HTR-8/SVneo (cell line): ENCODE measurements around the gene EML3.
A peak's percentile ranks its signal among the peaks of the same experiment; 100 is the strongest.
"Not testable (repeated sequence)": the region's sequence is repeated elsewhere in the genome, so short reads cannot be mapped to it uniquely, and the experiment has no call there.

ENCODE experiments used
- DNase-seq: peaks from one replicate; pipeline ENCODE4 v3.0.0; 2011; ENCODE audit warnings: low spot score, mixed read lengths; ENCODE audit not compliant: insufficient read length
- FAIRE-seq: peaks from 2 replicates; lab custom pipeline; 2011; peaks lifted over from hg19 to GRCh38; lab: Jason Lieb, UNC

EML3 gene

DNA sequence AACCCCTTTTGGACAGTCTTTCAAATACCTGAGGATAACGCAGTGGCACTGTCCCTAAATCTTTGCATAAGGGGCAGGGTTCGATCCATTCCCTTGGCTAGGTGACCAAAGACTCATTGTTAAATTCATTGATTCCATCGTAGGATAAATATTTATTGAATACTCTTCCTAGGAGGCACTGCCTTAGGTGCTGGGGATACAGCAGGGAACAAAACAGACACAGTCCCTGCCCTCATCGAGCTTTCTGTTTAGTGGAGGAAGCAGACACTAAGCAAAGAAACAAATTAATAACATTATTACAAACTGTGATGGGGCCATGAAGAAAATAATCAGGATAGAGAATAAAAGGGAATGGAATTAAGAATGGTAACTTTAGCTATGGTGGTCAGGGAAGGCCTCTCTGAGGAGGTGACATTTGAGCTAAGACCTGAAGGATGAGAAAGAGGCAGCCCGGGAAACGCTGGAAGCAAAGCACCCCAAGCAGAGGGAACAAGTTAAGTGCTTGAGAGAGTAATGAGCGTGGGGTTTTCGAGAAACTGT lies 8.5 kb upstream of the EML3 start:
- DNase-seq = no peak
- FAIRE-seq = no peak

DNA sequence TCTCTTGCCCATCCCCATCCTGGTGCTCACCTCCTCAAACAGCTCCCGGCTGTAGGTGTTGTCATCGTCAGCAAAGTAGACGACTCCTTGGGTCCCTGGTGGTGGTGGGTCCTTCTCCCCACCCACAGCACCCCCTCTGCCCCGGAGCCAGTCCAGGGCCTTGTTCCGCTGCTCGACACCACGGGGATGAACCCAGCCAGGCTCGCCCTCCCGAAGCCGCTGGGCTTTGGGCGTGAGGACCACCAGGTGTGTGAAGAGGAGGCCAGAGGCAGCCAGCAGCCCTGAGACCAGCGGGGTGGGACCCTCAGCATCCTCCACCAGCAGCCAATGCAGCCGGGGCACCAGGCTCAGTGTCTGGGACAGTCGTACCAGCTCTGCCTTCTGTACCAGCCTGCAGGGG lies 4.4 kb upstream of the EML3 start:
- DNase-seq, FAIRE-seq: not testable (repeated sequence)

DNA sequence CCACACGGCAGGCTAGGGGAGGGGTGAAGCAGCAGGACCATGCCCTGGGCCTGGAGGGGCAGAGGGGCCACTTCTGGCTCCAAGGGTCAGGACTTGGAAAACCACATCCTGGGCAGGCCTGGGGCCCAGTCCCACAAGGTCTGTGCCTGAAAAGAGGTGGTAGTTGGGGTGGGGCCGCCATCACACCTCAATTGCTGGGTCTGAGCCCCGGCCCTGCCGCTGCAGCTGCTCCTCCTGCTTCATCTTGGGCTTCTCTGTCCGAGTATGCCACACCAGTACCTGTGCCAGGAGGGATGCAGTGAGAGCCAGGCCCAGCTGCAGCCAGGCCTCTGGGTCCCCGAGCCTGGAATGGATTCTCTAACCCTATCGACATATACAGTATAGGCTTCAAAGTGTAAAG lies 2.9 kb upstream of the EML3 start:
- DNase-seq = no peak
- FAIRE-seq = no peak

GRCh38 chr11:62614275-62614674 lies 1.7 kb upstream of the EML3 start:
- no peak for DNase-seq
- no peak for FAIRE-seq

GRCh38 chr11:62613291-62613778 lies 760 bp upstream of the EML3 start:
- DNase-seq = no peak
- no peak for FAIRE-seq

DNA sequence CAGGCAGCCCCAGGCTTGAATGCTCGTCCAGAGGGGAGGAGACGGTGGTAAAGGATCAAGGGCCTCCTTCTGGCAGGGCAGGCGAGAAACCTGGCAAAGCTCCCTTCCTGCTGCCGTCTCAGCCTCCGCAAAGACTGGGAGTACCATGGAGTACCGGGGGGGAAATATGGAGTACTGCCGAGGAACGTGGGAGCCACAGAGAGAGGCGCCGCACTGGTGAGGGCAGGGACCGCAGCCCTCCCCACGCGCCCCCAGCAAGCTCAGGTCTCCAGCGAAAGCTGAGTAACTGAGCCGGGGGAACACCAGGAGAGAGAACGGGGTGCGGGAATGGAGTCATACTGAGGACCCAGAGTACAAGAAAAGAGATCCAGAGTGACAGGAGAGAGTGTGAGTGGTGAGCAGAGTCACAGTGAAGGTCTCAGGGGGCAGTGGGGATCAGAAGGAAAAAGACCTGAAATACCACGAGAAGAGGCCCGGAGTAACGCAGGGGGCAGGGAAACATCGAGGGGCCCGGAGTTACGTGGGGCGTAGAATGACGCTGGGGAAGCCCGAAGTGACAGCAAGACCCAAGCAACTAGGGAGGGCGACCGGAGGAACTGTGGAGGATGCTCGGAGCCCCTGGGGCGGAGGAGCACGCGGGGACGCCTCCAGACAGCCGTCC lies 740 bp downstream of the EML3 start:
- FAIRE-seq = no peak
- DNase-seq = no peak

DNA sequence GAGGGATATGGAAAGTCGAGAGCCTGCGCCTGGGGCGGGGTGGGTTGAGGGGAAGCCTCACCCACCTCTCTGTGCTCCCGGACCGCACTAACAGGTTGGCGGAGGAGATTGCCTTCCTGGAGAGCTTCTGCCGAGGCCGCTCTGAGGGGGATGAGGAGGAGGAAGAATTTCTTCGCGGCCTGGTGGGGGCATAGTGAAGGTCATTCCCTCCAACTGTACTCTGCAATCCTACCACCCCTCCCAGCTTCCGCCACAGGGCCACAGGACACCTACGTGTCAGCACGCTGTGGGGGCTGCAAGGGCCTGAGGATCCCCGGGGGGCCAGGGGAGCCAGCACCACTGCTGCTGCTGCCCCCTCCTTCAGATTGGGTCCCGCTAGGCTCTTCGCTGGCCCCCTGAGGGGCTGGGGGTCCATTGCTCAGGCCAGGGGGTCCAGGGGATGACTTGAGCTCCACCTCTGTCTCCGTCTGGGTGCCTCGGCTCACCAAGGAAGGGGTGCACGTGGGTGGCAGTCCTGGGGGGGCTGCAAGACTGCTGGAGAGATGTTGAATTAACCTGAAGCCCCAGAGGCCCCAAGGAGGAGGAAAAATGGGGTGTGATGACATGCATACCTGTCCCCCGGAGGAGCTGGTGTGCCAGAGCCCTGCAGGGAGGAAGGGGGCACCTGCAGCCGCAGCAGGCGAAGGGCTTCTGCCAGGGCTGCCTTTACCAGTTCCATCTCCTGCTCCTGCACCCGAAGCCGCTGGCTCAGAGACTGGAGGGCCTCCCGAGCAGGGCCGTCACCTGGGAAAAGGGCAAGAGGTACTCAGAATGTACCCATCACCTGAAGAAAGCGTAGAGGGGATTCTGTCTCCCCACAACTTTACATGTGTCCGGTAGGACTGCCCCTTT lies 1.5 kb downstream of the EML3 start:
- no peak for FAIRE-seq
- no peak for DNase-seq

- FAIRE-seq = no peak
- no peak for DNase-seq
Measured at GRCh38 chr11:62610403-62610802, 2.2 kb downstream of the EML3 start.

DNA sequence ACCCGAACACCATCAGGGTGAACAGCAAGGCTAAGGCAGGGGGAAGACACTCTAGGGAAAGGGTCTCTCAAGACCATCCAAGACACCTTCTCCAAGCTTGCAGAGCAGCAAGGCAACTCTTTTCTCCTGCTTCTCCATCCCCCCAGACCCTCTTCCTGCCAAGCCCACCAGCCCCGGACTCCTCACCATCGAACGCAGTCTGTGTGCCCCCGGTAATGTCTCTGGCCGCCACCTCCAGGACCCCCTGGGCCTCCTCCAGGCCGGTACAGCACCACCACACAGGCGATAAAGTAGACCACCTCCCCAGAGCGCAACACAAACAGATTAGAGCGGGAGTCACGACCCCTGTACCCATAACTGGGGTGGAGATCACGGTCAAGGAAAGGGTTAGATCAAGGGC lies 3.8 kb downstream of the EML3 start:
- no peak for FAIRE-seq
- DNase-seq = no peak

DNA sequence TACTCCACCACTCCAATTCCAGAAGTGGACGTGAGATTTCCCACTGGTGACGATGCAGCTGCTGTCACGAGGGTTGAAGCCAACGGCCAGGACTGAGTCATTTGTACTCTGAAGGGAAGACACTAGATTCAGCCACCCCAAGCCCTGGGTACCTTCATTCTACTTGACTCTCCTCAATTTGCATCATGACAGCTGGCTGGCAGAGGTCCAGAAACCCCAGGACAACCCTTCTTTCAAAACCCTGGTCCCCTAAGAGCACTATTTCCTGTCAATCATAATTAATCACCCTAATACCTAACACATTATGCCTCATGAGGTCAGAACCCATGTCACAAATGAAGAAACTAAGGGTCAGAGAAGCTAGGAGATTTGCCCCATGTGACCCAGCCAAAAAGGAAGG lies 4.9 kb downstream of the EML3 start:
- DNase-seq (no peak), FAIRE-seq (no peak)

GRCh38 chr11:62605902-62606301 lies 6.7 kb downstream of the EML3 start:
- DNase-seq (no peak), FAIRE-seq (no peak)

- DNase-seq (no peak), FAIRE-seq (no peak)
Measured at GRCh38 chr11:62605467-62605866, 7.1 kb downstream of the EML3 start.

GRCh38 chr11:62604460-62605120 lies 8.0 kb downstream of the EML3 start:
- FAIRE-seq (no peak), DNase-seq (no peak)

GRCh38 chr11:62603776-62604299 lies 8.7 kb downstream of the EML3 start:
- DNase-seq = no peak
- FAIRE-seq = no peak

- FAIRE-seq = no peak
Measured at GRCh38 chr11:62603072-62603408, 9.5 kb downstream of the EML3 start.

DNA sequence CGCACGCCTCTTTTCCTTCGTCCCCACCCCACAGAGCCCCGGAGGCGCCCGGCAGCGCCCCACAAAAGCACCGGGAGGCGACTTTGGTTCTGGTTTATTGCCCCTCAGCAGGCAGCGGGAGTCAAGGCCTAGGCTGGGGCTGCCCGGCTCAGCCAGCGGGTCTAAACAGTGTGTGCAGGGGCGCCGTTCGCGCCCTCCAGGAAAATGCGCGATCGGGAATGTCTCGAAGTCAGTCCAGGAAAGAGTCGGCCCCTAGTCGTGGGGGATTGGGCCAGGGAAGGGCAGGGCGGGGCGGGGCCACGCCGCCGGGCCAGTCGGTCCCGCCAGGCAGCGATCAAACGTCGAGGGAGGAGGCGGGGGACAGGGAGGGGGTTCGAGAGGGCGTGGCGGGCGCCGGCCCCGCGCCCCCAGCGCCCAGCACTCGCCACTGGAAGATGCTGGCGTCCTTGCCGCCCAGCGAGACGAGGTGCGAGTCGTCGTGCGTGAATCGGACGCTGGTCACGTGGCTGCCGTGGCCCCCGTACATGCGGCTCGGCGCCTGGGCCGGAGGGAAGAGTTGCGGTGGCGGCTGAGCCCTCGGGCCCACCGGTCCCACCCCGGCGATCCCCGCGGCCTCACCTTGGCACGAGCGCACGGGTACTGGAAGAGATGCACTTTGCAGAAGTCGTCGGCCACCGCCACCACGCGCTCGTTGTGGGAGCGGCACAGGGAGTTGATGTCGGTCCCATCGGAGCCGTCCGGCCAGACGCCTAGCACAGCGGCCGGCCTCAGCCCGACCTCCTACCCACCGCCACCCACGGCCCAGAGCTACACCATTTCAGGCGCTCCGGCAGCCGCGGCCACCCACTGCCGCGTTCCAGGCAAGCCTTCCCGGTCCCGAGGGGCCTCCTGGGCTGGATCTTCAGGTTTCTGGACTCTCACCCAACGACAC lies 10.2 kb downstream of the EML3 start:
- DNase-seq (no peak), FAIRE-seq (no peak)

More at GRCh38 chr11:62603072-62603408, 9.5 kb downstream of the EML3 start:
- DNase-seq = no peak

DNA sequence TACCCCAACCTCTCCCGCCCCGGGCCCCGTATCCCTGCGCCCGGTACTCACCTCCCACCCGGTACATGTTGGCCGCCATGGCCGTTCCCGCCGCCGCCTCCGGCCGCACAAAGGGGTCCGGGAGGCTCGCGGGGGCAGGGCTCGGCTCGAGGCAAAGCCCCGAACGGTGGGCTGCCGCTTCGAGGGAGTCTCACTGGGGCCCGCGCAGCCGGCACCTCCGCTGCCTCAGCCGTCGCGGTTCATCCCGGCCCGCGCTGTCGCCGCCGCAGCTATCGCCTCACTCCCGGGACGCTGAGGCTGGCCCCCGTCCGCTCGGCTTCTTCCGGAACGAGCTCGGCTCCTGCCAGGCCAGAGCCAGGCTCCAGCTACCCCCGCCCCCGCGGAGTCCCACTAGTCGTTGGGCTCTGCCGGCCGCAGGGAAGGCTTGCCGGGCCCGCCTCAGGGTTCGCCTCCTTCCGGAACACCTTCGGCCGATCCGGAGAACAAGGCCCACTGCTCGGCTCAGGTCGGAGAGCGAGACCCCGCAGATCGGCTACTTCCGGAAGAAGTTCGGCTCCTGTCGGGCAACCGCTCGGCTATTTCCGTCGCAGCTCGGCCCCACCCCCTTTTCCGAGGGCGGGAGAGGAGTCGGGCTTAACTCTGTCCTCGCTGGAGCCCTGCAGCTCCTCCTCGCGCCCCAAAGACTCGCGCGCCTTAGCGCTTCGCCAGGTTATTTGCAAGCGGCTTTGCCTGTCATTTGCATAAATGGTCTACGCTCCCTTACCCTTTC lies 11.0 kb downstream of the EML3 start, which contains the start of gene MTA2:
Gene MTA2, minus strand, starts transcription at position 494 of the 769 bp plus-strand sequence. Its CDS starts 415 bp downstream, at position 79.
- DNase-seq (peak; percentile 87), FAIRE-seq (peak; percentile 40)

- no peak for FAIRE-seq
Measured at GRCh38 chr11:62601122-62601371, 11.5 kb downstream of the EML3 start.

More at GRCh38 chr11:62601122-62601371, 11.5 kb downstream of the EML3 start:
- peak; percentile 11 for DNase-seq
